Stimulated activated CD8-positive, alpha-beta memory T cell treated with anti-CD3 and anti-CD28 coated beads, Interleukin-15, amount 100 ng/mL, for 48 hours (primary cell): Measurements from ENCODE around the gene NPAT.

ENCODE experiments used
- DNase-seq, 2 donors: peaks; one replicate each; pipeline ENCODE4 v3.0.0-alpha.2; 2020; ENCODE audit warnings: low read depth in 2 of 2

Gene NPAT

DNA sequence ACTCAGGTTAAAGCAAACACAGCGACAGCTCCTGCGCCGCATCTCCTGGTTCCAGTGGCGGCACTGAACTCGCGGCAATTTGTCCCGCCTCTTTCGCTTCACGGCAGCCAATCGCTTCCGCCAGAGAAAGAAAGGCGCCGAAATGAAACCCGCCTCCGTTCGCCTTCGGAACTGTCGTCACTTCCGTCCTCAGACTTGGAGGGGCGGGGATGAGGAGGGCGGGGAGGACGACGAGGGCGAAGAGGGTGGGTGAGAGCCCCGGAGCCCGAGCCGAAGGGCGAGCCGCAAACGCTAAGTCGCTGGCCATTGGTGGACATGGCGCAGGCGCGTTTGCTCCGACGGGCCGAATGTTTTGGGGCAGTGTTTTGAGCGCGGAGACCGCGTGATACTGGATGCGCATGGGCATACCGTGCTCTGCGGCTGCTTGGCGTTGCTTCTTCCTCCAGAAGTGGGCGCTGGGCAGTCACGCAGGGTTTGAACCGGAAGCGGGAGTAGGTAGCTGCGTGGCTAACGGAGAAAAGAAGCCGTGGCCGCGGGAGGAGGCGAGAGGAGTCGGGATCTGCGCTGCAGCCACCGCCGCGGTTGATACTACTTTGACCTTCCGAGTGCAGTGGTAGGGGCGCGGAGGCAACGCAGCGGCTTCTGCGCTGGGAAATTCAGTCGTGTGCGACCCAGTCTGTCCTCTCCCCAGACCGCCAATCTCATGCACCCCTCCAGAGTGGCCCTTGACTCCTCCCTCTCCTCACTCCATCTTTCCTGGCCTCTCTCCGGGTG is at the start of gene NPAT, which contains the start of gene ATM:
TSS of gene NPAT (minus strand) at position 65 of the 774 bp plus-strand sequence. CDS start 102 bp downstream, outside the sequence.
TSS of gene ATM (plus strand) at position 494 of the 774 bp plus-strand sequence. CDS start 4,558 bp downstream, outside the sequence.
- DNase-seq: peak; percentile 98 to 99

DNA sequence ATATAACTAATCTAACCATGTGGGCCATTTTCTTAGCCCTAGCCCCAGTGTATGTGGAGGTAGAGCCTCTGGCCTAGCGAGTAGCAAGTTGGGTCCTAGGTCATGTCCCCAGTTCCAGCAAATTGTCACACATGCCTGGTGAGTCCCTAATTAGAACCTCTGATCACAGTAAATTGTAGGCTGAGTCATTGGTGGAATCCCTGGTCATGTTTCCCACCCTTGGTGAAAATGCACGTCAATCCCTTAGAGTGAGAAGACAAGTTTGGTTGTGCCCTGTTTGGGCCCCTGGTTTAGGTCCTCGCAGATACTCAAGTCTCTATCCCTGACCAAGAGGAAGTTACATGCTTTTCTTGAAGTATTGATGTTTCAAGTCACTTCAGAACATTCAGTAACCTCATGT is 47.1 kb upstream of the NPAT start:
- DNase-seq: no peak

DNA sequence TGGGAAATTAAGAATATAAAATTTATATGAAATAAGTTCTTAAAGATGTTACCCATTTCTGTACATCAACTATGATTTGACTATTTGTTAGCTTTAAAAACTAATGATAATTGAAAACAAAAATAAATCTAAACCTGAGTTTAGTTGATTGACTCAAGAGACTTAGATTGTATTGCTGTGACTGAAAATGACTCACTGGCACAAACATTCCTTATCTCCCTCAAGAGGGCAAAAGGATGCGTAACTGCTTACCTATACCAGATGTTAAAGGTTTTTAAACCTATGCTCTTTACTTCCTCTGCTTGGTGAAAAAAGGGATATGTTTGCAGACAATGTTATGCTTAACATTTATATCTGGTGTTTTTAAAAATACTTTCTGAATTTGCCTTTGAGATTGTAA is 30.7 kb upstream of the NPAT start:
- no peak for DNase-seq

DNA sequence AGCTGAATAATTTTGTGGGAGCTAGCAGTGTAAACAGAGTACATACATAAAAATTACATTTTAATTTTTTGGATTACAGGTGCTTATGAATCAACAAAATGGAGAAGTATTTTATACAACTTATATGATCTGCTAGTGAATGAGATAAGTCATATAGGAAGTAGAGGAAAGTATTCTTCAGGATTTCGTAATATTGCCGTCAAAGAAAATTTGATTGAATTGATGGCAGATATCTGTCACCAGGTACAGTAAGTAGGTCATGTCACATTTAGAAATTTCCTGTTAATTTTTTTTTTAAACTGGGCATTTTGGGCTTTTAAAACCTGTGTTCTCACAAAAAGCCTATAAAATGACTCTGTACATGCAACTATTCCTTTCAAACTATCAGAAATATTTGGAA is 24.4 kb upstream of the NPAT start:
- DNase-seq: no peak

DNA sequence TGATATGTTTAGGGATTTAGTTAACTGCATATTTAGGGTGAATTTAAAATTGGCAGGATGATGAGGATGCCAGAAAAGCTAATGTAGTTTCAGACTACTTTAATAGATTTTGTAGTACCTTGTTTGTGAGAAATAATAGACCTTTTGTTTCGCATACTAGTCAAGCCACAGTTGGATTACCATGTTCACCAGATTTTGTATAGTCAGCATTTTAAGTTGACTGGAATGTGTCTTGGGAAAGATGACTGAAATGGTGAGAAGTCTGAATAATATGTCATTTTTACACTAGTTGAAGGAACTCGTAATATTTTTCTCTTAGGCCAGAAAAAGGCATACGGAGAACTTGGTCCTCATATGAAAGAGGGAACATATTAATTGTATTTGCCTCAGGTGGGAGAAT is 23.9 kb upstream of the NPAT start:
- DNase-seq: no peak

DNA sequence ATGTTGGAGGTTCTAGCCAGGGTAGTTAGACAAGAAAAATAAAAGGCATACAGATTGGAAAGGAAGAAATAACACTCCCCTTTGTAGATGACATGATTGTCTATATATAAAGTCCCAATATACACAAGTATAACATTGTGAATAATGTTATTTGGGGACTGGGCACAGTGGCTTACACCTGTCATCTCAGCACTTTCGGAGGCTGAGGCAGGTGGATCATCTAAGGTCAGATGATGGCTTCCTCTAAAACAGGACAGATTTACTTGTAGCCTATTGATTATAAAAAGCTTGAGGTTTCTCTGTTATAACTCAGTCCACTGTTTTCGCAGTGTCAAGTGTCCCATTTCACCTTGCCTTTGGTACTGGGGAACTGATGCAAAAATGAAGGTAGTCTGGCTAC is 20.0 kb upstream of the NPAT start:
- no peak for DNase-seq

DNA sequence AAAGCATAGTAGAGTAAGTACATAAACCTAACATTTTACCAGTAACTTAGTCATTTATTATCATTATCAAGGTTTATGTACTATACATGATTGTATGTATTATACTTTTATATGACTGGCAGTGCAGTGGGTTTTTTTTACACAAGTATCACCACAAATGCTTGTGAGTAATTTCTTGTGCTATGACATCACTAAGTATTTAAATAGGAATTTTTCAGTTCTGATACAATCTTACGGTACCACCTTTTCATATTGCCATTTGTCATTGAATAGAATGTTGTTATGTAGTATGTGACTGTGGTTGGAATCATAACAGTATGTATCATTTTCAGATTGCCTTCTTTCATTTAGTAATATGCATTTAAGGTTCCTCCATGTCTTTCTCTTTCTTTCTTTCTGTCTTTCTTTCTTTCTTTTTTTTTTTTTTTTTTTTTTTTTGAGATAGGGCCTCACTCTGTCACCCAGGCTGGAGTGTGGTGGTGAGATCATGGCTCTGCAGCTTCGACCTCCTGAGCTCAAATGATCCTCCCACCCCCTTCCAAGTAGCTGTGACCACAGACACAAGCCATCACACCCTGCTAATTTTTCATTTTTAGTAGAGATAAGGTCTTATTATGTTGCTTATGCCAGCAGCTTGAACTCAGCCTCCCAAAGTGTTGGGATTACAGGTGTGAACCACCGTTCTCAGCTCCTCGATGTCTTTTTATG is 19.0 kb upstream of the NPAT start:
- DNase-seq: no peak

DNA sequence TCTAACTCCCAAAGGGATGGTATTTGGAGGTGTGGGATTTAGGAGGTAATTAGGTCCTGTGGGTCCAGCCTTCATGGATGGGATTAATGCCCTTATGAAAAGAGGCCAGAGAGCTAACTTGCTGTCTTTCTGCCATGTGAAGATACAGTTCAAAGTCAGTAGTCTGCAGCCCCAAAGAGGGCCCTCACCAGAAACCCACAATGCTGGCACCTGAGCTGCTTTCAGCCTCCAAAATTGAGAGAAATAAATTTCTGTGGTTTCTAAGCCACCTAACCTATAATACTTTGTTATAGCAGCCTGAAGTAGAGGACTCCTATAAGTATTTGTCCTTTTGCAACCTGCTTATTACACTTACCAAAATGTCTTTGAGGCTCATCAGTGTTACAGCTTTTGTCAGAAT is 16.6 kb upstream of the NPAT start:
- DNase-seq: no peak

DNA sequence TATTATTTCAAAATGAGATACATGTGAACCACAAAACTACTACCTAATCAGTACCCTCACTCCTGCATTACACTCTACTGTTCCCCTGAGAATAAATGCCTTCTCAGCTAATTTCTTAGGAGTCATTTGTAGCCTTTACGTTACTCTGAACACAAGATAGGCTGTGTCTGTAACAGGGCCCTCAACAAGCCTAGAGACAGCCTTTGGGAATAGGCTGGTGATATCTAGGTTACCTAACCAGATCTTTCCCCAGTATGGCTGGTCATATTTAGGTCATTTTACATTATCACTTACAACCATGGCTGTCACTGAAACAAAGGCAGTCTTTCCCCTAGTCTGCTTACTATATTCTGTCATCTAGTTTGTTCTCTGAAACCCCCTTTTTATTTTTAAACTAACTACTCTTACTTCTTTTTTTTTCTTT is 14.6 kb upstream of the NPAT start:
- no peak for DNase-seq

DNA sequence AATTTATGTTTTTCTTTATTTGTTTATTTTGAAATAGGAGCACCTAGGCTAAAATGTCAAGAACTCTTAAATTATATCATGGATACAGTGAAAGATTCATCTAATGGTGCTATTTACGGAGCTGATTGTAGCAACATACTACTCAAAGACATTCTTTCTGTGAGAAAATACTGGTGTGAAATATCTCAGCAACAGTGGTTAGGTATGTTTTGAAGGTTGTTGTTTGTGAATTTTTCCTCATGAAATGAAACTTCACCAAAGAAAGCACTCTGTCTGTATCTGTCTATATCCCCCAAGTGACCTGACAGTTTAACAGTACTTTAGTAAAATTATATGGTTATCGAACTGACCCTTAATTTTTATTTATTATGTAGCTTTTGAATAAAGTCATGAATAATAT is 13.2 kb upstream of the NPAT start:
- no peak for DNase-seq

DNA sequence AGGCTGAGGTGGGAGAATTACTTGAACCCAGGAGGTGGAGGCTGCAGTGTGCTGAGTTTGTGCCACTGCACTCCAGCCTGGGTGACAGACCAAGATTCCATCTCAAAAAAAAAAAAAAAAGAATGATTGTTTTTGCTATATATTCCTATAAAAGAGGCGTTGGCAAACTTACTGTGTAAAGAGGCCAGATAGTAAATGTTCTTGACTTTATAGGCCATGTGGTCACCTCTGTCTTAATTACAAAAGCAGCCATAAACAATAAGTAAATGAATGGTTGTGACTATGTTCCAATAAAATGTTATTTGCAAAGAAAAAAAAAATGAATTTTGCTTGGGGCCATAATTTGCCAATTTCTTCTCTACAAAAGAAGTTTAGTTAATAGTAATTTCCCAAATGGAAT is 12.8 kb upstream of the NPAT start:
- no peak for DNase-seq

DNA sequence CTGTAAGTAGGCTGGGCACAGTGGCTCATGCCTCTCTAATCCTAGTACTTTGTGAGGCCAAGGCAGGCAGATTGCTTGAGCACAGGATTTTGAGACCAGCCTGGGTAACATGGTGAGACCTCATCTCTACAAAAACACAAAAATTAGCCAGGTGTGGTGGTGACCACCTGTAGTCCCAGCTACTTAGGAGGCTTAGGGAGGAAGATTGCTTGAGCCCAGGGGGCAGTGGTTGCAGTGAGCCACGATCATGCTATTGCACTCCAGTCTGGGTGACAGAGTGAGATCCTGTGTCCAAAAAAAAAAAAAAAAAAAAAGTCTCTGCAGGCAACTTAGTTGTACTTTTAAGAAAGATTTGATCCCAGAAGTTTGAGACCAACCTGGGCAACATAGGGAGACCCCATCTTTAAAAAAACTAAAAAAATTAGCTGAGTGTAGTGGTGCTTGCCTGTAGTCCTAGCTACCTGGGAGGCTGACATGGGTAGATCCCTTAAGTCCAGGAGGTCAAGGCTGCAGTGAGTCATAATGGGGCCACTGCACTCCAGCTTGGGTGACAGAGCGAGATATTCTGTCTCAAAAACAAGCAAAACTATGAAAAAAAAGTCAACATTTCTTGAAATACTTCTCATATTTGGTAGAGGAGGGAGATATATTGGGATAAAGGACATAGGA is 11.0 kb upstream of the NPAT start:
- no peak for DNase-seq

DNA sequence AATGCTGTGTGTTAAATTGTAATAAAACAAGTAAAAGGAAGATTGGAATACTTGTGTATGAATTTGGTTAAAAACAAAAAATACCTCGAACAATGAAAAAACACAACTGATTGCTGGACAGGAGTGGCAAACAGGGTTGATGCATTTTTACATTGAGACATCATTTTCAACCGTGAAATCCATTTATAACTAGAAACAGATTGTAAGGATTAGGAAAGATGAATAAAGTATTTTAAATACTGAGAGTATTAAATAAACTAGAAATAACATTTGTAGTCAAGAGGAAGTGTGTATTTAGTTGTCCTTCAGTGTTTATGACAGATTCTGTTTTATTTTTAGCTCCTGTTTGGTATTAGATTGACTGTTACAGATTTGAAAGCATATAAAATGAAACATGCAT is 5.8 kb upstream of the NPAT start:
- no peak for DNase-seq

DNA sequence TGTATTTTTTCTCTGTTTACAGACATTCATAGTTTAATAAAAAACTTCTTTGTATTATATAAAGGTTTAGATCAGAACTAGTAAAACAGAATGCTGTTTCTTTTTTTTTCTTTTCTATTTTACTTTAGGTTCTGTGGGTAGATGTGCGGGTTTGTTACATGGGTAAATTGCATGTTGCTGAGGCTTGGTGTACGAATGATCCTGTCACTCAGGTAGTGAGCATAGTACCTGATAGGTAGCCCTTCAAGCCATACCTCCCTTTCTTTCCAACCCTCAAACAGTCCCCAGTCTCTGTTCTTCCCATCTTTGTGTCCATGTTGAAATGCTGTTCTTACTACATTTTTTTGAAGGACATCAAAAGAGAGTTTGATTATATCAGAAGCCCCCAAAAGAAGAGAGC is 3.6 kb upstream of the NPAT start:
- no peak for DNase-seq

DNA sequence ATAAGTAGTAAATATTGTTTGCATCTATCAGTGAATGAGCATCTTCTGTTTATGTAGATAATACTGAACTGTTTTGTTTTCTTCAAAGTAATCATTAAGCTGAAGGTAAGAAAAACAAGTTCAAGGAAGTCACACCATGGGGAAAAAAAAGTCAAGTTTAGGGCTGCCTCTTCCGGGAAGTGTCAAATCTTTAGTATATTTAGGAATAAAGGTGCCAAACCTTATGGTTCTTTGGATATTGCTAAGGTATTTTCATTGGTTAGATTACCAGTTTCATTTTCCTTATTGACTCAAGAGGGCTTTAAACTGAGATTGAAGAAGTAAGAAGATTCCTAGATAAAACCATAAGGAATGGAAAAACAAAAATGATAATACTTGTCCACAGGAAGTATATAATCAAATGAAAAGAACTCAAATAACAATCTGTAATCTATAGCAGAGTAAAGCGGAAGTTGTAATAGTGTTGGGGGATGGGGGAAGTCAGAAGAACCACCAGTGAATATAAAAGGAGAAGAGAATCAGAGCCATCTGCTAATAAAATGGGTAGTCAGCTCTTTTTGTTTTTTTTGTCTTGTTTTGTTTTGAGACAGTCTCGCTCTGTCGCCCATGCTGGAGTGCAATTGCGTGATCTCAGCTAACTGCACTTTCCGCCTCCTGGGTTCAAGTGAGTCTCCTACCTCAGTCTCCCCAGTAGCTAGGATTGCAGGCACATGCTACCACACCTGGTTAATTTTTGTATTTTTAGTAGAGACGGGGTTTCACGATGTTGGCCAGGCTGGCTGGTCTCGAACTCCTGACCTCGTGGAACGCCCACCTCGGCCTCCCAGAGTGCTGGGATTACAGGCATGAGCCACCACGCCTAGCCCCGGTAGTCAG is 2.7 kb upstream of the NPAT start:
- no peak for DNase-seq

DNA sequence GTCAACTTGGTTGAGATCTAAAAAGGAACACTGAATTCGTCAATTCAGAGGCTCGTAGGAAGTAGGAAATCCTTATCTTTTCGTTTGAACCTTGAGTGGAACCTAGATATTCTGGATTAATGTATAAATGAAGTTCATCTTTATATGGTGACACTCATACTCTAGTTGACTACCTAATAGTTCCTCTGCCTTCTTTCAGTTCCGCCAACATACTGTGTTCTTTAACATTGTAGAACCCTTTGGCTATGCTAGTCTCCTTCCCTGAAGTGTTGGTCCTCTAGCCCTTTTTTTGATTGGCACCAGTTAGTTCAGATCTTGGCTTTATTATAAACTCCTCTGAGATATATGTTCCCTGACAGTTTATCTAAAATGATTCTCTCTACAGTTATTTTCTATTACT is 1.9 kb upstream of the NPAT start:
- no peak for DNase-seq

DNA sequence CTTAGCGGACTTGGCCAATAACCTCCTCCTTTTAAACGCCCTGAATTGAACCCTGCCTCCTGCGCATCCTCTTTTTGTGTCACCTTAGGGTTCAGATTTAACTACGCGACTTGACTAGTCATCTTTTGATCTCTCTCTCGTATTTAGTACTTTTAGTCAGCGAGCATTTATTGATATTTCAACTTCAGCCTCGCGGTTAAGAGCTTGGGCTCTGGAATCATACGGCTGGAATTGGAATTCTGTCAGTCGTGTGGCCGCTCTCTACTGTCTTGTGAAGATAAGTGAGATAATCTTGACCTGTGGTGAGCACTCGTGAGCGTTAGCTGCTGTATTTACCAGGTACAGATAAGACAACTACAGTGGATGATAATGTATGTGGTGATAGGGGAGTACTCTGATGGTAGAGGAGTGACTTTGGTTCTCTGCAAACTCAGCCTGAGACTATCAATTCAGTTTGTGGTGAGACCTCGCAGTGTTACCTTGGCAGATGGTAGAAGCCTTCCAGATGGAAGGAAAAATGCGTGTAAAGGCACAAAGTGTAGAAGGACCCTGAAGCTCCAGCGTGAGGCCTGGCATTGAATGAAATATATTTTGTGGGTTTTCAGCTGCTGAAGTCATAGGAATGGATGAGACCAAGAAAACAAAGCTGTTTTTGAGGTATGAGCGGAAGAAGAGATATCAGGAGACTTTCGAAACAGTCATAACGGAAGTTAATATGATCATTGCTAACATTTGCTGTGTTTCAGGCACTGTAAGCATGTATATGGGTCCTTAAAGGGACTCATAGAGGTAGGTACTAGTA is 1.1 kb upstream of the NPAT start:
- DNase-seq: no peak

DNA sequence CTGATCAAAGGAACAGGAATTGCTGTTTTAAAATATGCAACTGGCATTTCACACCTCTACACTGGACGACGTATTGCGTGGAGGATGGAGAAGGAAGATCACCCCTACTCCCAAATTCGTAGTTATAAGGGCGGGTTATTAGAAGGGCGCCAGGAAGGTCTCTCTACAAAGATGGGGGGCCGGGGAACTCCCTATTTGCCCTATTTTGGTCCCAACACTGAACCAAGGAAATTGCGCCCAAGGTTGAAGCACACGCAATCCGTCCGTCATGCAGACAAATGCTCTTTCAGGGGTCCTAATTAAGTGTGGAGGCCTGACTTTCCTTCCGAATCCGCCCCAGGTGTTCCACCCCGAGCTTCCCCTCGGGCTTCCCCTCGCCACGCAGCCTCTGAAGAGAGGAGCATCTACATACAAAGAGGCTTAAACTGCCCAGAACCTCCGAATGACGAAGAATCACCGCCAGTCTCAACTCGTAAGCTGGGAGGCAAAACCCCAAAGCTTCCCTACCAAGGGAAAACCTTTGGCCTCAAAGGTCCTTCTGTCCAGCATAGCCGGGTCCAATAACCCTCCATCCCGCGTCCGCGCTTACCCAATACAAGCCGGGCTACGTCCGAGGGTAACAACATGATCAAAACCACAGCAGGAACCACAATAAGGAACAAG is 396 bp downstream of the NPAT start:
- no peak for DNase-seq

DNA sequence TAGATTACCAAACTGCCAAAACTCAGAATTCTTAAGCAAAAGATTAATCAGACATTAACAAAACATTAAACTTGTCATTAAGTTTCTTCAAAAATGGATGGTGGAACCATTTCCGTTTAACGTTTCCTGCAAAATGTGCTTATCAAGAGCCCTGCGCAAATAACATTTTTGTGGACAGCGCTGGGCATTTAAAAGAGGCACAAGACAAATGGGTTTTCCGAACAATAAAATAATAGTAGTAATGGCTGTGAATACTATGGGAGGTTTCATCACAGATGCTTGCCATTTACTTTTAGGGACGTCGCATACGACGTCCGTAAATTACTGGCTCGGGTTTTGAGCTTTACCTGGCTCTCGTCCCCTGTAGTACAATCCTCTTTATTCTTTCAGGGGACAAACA is 1.1 kb downstream of the NPAT start:
- DNase-seq: no peak

DNA sequence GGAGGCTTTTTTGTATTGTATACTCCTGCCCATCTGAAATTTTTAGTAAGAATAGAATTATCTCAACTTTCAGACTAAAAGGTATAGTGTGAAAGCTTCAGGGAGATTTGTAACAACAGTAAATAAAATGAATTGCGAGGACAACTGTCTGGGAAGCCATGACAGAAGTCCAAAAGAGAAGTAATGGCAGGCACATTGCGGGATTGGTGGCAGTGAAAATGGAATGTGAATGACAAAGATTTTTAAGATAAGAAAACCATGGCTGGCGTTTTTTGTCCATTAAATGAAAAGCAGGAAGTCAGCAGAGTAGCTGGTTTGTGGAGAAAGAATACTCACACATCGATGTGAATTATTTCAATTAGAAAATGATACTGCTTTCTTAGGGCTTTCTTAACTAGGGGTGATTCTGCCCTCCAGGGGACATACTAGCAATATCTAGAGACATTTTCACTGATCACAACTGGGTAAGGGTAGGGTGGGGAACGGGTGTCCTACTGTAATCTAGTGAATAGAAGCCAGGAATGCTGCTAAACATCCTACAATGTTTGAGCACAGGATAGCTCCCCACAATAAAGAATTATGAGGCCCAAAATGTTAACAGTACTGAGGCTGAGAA is 1.6 kb downstream of the NPAT start:
- no peak for DNase-seq
